AG04449 (cell line): Measurements from ENCODE around the gene ALDH1L2.
"Not testable (repeated sequence)": the region's sequence is repeated elsewhere in the genome, so short reads cannot be mapped to it uniquely, and the experiment has no call there.

Experiments used
- CTCF ChIA-PET: fragments of 350-600 bp; formaldehyde crosslinking; extraction: SDS; loops from one replicate; lab custom pipeline; 2021; ENCODE audit warnings: antibody characterized with exemption; lab: Yijun Ruan, JAX
- POLR2A ChIA-PET: fragments of 400-600, 350-600 bp; formaldehyde crosslinking; extraction: SDS; loops from one replicate; lab custom pipeline; 2020; ENCODE audit warnings: antibody characterized with exemption, inconsistent platforms; lab: Yijun Ruan, JAX
- DNase-seq: peaks from one replicate; pipeline ENCODE4 v3.0.0-alpha.2; 2010; ENCODE audit warnings: low read depth, low spot score
- H3K4me3 ChIP-seq: 2 replicates; pipeline ENCODE4 v1.5.1; 2011; ENCODE audit warnings: low read depth, mild to moderate bottlenecking, control low read depth, low read length
- TF ChIP-seq, protein P1 (sequence below): IDR thresholded peaks from one replicate; pipeline ENCODE4 v1.5.1; 2011; ENCODE audit warnings: mild to moderate bottlenecking, moderate library complexity, low read length, control low read depth, inconsistent platforms; ENCODE audit not compliant: insufficient read depth; ENCODE audit errors: missing control alignments

Gene ALDH1L2

DNA sequence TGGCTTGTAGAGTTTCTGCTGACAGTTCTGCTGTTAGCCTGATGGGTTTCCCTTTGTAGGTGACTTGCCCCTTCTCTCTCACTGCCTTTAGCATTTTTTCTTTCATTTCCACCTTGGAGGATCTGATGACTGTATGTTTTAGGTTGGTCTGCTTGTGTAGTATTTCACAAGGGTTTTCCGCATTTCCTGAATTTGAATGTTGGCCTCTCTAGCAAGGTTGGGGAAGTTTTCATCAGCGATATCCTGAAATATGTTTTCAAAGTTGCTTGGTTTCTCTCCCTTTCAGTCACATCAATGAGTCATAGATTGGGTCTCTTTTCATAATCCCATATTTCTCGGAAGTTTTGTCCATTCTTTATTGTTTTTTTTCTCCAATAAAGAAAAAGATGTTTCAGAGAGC lies 86.7 kb downstream of the ALDH1L2 start:
- ChIA-PET POLR2A (no interaction called here), CTCF (no interaction called here)
- H3K4me3 ChIP-seq: no peak overlapping the region
- TF ChIP-seq, protein P1, sequence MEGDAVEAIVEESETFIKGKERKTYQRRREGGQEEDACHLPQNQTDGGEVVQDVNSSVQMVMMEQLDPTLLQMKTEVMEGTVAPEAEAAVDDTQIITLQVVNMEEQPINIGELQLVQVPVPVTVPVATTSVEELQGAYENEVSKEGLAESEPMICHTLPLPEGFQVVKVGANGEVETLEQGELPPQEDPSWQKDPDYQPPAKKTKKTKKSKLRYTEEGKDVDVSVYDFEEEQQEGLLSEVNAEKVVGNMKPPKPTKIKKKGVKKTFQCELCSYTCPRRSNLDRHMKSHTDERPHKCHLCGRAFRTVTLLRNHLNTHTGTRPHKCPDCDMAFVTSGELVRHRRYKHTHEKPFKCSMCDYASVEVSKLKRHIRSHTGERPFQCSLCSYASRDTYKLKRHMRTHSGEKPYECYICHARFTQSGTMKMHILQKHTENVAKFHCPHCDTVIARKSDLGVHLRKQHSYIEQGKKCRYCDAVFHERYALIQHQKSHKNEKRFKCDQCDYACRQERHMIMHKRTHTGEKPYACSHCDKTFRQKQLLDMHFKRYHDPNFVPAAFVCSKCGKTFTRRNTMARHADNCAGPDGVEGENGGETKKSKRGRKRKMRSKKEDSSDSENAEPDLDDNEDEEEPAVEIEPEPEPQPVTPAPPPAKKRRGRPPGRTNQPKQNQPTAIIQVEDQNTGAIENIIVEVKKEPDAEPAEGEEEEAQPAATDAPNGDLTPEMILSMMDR: no peak
- no peak for DNase-seq

DNA sequence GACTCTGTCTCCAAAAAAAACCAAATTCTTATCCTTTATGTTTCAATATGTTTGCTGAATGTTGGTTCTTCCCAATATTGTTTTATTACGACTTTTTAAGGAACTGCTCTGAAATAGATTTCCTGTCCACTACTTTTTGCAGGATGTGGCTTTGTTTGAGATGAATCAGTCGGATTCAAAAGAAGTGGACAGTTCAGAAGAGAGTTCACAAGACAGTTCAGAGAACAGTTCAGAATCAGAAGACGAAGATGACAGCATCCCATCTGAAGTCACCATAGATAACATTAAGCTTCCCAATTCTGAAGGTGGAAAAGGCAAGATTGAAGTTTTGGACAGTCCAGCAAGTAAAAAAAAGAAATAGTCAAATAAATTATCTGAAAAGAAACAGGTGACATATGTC lies 89.9 kb downstream of the ALDH1L2 start:
- POLR2A ChIA-PET: no interaction called here

DNA sequence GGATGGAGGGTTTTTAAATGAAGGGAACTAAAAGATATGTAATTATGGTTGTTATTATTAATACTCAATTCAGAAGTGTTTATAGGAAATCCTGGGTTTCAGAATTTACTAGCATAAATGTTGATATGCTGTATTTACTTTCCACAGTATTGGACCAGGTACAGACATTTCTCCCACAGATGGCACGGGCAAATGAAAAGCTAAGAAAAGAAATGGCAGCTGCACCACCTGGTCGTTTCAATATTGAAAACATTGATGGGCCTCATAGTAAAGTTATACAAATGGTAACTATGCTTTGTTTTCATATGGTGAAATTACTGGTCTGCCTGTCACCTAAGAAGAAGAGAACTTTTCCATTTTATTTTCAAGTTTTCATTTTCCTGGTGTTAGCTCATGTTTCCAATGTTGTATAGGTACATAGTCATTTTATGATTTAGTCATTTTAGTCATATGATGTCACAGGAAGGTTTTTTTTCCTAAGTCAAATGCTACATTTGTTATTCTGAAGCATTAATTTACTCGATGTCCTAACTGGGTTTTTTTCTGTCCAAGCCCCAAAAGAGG lies 92.6 kb downstream of the ALDH1L2 start:
- TF ChIP-seq, protein P1: no peak
- DNase-seq: no peak
- ChIA-PET CTCF (no interaction called here), POLR2A (no interaction called here)
- no peak overlapping the region for H3K4me3 ChIP-seq

More for the DNA sequence above, 89.9 kb downstream of the ALDH1L2 start:
- DNase-seq: no peak
- CTCF ChIA-PET: no interaction called here
- TF ChIP-seq, protein P1: no peak
- no peak overlapping the region for H3K4me3 ChIP-seq

DNA sequence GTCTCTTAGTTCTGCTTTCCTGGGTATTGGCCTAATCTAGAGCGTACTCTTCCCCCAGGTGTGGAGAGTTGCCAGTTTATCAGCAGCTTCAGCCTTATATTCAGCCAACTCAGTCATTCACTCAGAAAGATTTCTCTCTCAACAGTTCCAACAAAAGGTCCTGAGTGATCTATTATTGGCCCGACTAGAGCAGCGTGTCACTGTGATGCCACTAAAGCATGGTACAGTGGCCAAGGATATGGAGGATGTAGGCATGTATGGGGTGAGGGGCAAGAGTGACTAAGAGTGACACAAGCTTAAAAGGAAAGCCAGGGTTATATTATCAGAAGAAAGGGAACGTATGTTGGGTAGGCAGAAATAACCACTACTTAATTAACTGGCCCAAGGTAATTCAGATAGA lies 93.3 kb downstream of the ALDH1L2 start:
- TF ChIP-seq, protein P1: no peak
- CTCF ChIA-PET: no interaction called here
- POLR2A ChIA-PET: no interaction called here
- DNase-seq: no peak
- H3K4me3 ChIP-seq: no peak overlapping the region

DNA sequence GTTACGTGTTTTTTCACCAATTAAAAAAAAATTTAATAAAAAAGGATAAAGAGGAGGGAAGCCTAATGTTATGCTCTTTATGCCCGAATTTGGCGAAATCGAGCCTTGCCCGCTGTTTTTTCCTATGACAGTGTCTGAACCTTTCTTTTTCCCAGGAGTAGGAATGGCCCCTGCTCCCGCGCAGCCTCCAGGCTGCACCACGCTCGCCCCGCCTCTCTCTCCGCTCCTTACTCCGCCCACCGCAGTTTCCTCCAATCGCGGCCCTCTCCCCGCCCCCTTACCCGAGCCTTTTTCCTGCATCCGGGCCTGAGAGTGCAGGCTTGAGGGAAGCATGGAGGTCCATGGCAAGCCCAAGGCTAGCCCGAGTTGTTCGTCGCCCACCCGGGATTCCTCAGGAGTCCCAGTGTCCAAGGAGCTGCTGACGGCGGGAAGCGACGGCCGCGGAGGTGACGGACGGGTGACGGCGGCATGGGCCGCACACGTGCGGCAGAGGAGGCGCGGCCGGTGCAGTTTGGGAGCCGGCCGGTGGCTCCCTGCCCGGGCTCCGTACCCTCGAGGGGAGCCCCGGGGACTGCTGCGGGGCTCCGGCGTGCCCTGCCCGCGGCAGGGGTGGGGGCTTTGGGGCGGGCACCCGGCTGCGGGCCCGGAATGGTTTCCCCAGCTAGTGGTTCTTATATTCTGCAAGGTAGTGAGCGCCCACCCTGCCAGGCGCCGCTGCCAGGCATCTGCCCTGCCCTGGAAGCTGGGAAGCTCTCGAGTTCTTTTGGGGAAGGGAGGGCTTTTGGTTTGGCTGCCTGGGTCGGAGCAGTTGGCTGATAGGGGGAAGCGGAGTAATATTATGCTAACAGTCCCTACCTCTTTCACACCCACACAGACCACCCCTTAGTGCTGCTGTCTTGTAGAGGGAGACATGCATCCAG lies 98.0 kb downstream of the ALDH1L2 start, which contains the start of gene NOPCHAP1:
Gene NOPCHAP1, plus strand, starts transcription at position 295 of the 920 bp plus-strand sequence. Its CDS starts 37 bp downstream, at position 332.
- ChIA-PET CTCF (interaction anchor here (0.9 to 1.4 kb wide), 3 partner anchors 9 to 66 kb away, joined by 3 to 4 read pairs (median 4); no protein-coding TSS in a partner anchor), POLR2A (no interaction called here)
- TF ChIP-seq, protein P1: no peak
- peak; percentile 9 for DNase-seq
- peak within 1 kb of the TSS; percentile 94 for H3K4me3 ChIP-seq

DNA sequence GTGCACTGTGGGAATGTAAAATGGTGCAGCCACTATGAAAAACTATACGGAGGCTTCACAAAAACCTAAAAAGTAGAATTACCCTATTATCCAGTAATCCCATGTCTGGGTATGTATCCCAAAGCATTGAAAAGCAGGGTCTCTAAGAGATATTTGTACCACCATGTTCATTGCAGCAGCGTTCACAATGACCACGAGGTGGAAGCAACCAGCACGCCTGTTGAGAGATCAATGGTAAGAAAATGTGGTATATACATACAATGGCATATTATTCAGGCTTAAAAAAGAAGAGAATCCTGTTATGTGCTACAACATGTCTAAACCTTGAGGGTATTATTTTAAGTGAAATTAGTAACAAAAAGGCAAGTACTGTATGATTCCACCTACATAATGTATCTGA lies 99.1 kb downstream of the ALDH1L2 start:
- H3K4me3 ChIP-seq: no peak overlapping the region
- POLR2A ChIA-PET: no interaction called here
- TF ChIP-seq, protein P1: no peak
- CTCF ChIA-PET: interaction anchor here (0.9 kb wide), 1 partner anchor 67 kb away, joined by 3 read pairs; no protein-coding TSS in a partner anchor
- DNase-seq: no peak

DNA sequence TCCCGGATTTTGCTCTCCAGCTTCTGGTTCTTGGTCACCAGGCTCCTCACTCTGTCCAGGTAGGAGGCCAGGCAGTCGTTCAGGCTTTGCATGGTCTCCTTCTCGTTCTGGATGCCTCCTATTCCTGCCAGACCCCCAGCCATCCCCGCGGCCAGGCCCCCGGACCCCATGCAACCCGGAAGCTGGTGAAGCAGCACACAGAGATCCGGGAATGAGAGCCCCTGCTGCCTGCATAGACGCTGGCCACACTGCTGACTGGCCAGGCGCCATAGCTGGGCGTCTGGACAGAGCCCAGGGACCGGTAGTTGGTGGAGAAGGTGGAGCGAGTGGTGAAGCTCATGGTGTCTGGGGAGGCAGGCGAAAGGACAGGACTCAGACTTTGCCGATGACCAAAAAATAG lies 106.6 kb downstream of the ALDH1L2 start:
- POLR2A ChIA-PET, DNase-seq, H3K4me3 ChIP-seq, CTCF ChIA-PET: not testable (repeated sequence)
